IPS DF 19.7 (cell line): Measurements from ENCODE around the gene CFAP251.
"Not testable (repeated sequence)": the region's sequence is repeated elsewhere in the genome, so short reads cannot be mapped to it uniquely, and the experiment has no call there.

Experiments used
- DNase-seq: peaks from one replicate; pipeline ENCODE4 v3.0.0-alpha.2; 2013; ENCODE audit warnings: low read depth, low spot score

CFAP251 gene

GRCh38 chr12:121917950-121918678 is at the start of gene CFAP251:
TSS of gene CFAP251 (plus strand) at chr12:121918592. CDS start at chr12:121921306, 2,714 bp downstream.
- no peak for DNase-seq

- not testable (repeated sequence) for DNase-seq
Measured at GRCh38 chr12:121869229-121869628, 49.2 kb upstream of the CFAP251 start.

- DNase-seq: no peak
Measured at GRCh38 chr12:121871467-121871866, 46.9 kb upstream of the CFAP251 start.

GRCh38 chr12:121872546-121873215 is 45.7 kb upstream of the CFAP251 start:
- DNase-seq: no peak

GRCh38 chr12:121873216-121873569 is 45.2 kb upstream of the CFAP251 start:
- DNase-seq: no peak

GRCh38 chr12:121874071-121874470 is 44.3 kb upstream of the CFAP251 start:
- no peak for DNase-seq

GRCh38 chr12:121875582-121875981 is 42.8 kb upstream of the CFAP251 start:
- DNase-seq: no peak

- not testable (repeated sequence) for DNase-seq
Measured at GRCh38 chr12:121876080-121876447, 42.3 kb upstream of the CFAP251 start.

- no peak for DNase-seq
Measured at GRCh38 chr12:121883315-121883660, 35.1 kb upstream of the CFAP251 start.

GRCh38 chr12:121885129-121885528 is 33.3 kb upstream of the CFAP251 start:
- DNase-seq: not testable (repeated sequence)

- no peak for DNase-seq
Measured at GRCh38 chr12:121888083-121888477, 30.3 kb upstream of the CFAP251 start.

- peak; percentile 91 for DNase-seq
Measured at GRCh38 chr12:121888478-121889273, 29.7 kb upstream of the CFAP251 start, which contains the start of gene PSMD9. TSS of gene PSMD9 (plus strand) at chr12:121888790. CDS start at chr12:121888857, 67 bp downstream.

GRCh38 chr12:121889274-121889624 is 29.1 kb upstream of the CFAP251 start:
- no peak for DNase-seq

GRCh38 chr12:121889661-121890060 is 28.7 kb upstream of the CFAP251 start:
- not testable (repeated sequence) for DNase-seq

- no peak for DNase-seq
Measured at GRCh38 chr12:121892673-121893561, 25.5 kb upstream of the CFAP251 start.

GRCh38 chr12:121893961-121894460 is 24.4 kb upstream of the CFAP251 start:
- no peak for DNase-seq

- DNase-seq: no peak
Measured at GRCh38 chr12:121894633-121895032, 23.8 kb upstream of the CFAP251 start.

GRCh38 chr12:121898287-121898686 is 20.1 kb upstream of the CFAP251 start:
- no peak for DNase-seq

- DNase-seq: no peak
Measured at GRCh38 chr12:121899590-121899989, 18.8 kb upstream of the CFAP251 start.

- DNase-seq: no peak
Measured at GRCh38 chr12:121903202-121903601, 15.2 kb upstream of the CFAP251 start.

- DNase-seq: no peak
Measured at GRCh38 chr12:121905746-121906145, 12.6 kb upstream of the CFAP251 start.
